NCI-H2029 treated with DMSO at 0.1 percent for 48 hours (cell line): ENCODE measurements around the gene INPP4B.

Experiments
- DNase-seq: peaks from one replicate; lab custom pipeline; 2025; lab: John Stamatoyannopoulos, UW

The INPP4B gene

DNA sequence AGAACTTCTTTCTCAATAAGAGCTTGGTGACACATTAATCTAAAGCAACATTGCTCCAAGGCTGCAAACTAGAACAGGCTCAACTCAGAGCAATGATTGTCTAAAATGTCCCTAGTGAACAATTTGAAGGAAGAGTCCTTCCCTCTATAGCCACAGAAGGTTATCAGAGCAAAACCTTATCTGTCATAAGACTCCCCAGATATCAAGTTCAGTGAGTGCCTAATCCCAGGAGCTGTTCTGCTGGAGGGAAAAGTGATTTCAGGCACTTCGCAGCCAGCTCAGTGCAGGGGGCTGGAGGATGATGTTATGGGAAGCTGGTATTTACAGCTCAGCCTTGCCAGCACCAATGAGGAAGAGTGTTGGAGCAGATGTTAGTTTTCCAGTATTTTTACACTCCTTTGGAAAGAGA, 497.5 kb downstream of the INPP4B start:
- DNase-seq: no peak

- no peak for DNase-seq
Observed at GRCh38 chr4:142347241-142347640, 498.9 kb downstream of the INPP4B start.

- DNase-seq: no peak
Observed at GRCh38 chr4:142345924-142346323, 500.2 kb downstream of the INPP4B start.

- no peak for DNase-seq
Observed at GRCh38 chr4:142341268-142341667, 504.8 kb downstream of the INPP4B start.

- DNase-seq: no peak
Observed at GRCh38 chr4:142339053-142339452, 507.0 kb downstream of the INPP4B start.

- DNase-seq: no peak
Observed at GRCh38 chr4:142336251-142336934, 509.7 kb downstream of the INPP4B start.

DNA sequence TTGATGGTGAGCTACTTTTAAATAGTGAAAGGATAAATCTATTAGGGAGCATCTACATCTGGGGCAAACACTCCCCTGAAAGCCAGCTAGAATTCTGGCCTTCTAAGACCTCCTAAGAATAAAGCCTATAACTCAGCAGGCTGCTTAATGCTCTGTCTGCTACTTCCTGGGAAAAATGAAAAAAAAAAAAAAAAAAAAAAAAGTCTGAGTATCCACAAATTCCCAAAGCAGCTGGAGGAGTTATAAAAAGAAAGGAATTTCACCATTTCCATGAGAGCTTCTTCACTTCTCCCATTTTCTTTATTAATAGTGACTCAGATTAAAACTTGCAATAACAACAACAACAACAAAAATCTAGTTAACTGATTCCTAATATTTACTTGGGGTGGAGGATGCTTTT, 511.2 kb downstream of the INPP4B start:
- no peak for DNase-seq

DNA sequence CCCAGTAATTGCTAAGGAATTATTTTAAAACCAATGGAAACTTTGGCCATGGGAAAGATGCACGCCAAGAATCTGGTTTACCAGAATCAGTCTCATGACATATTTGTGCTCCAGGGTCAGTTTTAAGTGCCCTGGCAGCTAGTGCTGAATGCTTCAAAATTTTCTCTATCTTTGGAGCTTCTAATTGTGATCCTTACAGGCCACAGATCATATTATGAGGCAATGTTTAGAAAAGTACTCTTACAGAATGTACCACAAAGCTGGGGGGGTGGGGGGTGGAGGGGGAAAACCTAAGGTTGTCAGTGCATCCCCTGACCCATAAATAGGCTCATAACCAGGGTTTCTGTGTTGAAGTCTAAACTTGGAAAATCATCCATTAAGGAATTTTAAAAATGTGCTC, 514.5 kb downstream of the INPP4B start:
- no peak for DNase-seq

DNA sequence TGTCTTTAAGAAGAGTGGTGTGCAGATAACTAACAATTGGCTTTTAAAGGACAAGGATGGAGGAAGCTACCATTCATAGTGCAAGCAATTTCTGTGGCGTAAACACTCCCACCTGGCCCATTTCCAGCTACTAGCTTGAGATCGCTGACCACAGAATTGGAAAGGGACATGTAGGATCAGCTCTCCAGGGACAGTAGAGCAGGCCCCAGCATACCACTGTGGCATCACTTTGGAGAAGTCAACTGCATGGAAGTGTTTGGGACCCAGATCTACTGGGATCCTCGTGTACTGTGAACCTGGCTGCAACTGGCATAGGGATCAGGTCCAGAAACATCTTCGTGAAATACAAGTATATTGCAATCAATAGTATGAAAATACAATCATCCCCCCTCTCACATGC, 515.0 kb downstream of the INPP4B start:
- DNase-seq: peak; percentile 50

GRCh38 chr4:142330311-142330710, 515.8 kb downstream of the INPP4B start:
- DNase-seq: no peak

DNA sequence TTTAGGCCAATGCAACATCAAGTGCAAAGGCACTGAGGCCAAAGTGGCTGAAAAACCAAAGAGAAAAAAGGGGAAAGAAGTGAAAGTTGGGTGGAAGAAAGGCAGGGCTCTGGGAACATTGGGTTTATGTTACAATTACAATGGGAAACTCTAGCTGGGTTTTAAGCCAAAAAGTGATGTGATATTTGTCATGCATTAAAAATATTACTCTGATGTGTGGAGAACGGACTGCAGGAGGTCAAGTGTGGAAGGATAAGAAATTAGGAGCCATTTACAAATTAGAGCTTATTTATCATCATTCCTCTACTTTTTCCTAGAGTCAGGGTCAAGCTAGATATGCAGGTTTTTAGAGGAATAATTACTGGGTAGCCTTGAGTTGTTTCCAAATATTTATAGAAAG, 516.8 kb downstream of the INPP4B start:
- no peak for DNase-seq

DNA sequence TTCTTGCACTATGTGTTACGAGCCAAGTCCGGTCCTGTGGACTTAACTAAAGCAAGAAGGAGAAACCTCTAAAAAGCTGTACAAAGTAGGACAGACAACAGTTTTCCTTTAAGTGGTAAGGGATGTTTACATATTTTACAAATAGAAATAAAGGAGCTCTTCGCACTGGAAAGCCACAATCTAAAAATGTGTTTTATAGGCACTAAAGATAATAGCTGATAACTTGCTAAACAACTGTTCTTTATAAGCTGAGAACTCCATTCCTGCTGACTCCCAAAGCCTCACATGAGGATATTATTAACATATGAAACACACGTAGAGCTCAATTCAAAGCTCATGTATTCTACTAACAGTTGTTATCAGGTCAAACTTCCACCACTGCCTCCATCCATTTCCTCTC, 519.9 kb downstream of the INPP4B start:
- no peak for DNase-seq

GRCh38 chr4:142324572-142324971, 521.5 kb downstream of the INPP4B start:
- DNase-seq: no peak

DNA sequence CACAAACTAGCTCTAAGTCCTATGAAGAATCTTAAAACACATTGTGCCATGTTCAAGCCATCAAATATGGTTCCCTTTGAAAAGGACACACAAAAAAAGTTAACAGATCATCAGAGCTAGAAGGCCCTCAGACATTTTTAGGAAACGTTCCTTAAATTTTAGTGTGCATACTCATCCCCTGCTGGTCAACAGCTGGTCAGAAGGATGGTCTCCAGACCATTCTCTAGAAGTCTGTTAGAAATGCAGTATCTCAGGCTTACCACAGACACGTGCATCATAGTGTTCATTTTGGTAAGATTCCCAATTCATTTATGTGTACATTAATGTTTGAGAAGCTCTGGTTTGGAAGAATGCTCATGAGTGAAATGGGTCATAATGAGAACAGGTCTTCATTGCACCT, 523.1 kb downstream of the INPP4B start:
- DNase-seq: no peak

- no peak for DNase-seq
Observed at GRCh38 chr4:142318280-142318679, 527.8 kb downstream of the INPP4B start.

- DNase-seq: no peak
Observed at GRCh38 chr4:142316913-142317312, 529.2 kb downstream of the INPP4B start.

DNA sequence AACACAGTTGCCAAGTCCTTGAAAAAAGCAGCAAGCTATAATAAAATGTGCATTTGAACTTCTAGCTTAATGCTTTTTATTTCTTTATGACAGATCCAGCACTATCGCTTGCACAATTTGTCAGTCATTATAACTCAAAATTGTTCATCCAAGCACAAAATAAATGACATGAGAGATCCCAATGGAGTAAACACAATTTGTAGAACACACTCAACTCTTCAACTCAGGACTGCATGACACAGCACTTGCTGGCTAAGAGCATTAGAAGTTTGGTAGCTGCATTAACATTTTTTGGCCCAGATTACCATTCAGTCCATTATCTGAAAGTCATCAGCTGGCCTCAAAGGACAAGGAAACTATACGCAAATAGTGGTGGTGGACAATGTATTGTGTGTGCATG, 530.1 kb downstream of the INPP4B start:
- no peak for DNase-seq

GRCh38 chr4:142314686-142315085, 531.4 kb downstream of the INPP4B start:
- peak; percentile 1 for DNase-seq

- DNase-seq: no peak
Observed at GRCh38 chr4:142314247-142314646, 531.9 kb downstream of the INPP4B start.

GRCh38 chr4:142312391-142312790, 533.7 kb downstream of the INPP4B start:
- DNase-seq: no peak

DNA sequence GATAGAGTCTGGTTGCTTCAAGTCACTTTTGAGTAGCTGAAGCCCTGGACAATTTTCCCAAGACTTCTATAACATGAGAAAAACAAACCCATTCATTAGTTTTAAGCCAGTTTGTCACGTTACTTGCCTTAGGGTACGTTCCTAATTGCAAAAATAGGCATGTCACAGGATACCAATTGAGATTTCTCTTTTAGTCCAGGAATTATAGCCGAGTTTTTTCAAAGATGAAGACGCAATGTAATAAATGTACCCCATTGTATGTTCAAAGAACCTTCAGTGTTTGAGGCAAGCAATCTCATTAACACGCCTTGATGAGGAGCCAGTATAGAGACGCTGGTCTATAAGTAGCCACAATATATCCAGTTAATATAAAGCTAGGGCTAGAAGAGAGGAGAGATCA, 534.2 kb downstream of the INPP4B start:
- DNase-seq: no peak

DNA sequence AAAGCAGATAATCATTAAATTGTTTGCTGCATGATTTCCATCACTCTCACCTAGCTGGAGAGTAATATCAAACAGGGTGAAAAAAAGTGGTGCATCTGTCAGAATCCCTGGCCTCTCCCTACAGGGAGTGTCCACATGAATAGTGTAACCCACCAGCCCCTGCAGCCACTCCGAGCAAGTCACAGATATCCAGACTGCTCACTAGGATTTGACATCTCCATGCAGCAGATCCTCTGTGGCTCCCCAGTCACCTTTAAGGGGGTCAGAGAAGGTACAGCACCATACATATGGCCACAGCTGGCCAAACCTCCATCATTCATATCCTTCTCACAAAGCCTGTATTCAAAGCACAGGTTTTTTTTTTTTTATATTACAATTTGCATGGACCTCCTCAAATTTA, 536.3 kb downstream of the INPP4B start:
- DNase-seq: no peak

- no peak for DNase-seq
Observed at GRCh38 chr4:142307857-142308256, 538.2 kb downstream of the INPP4B start.

DNA sequence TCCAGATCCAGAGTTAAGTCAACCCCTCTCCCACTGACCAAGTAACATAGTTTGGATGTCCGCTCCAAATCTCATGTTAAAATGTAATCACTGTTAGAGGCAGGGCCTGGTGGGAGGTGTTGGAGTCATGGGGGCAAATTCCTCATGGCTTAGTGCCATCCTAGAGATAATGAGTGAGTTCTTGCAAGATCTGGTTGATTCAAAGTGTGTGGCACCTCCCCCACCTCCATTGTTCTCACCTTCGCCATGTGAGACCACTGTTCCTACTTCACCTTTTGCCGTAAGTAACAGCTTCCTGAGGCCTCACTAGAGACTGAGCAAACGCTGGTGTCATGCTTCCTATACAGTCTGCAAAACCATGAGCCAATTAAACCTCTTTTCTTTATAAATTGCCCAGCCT, 548.8 kb downstream of the INPP4B start:
- DNase-seq: no peak

DNA sequence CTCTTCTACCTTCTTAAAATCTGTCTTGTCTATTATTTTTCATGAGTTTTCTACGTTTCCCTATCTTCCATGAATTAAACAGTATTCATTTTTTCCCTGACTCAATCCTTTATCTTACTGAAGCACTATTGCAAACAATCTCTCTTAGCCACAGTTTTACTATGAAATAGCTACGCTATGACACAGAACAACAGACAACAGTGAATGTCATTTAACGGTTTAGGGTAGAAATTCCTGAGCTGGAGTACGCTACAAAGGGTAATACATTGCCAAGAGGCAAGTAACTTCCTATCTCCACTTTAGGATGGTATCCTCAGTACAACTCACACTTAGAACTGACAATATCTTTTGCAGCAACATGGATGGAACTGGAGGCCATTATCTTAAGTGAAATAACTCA, 552.6 kb downstream of the INPP4B start:
- DNase-seq: no peak
